ENCODE data around the gene TECTB.

TECTB gene

GRCh38 chr10:112313234-112313633 lies 30.0 kb downstream of the TECTB start:
- no peak for DNase-seq

GRCh38 chr10:112313911-112314310 lies 30.7 kb downstream of the TECTB start:
- DNase-seq, result no peak

DNA sequence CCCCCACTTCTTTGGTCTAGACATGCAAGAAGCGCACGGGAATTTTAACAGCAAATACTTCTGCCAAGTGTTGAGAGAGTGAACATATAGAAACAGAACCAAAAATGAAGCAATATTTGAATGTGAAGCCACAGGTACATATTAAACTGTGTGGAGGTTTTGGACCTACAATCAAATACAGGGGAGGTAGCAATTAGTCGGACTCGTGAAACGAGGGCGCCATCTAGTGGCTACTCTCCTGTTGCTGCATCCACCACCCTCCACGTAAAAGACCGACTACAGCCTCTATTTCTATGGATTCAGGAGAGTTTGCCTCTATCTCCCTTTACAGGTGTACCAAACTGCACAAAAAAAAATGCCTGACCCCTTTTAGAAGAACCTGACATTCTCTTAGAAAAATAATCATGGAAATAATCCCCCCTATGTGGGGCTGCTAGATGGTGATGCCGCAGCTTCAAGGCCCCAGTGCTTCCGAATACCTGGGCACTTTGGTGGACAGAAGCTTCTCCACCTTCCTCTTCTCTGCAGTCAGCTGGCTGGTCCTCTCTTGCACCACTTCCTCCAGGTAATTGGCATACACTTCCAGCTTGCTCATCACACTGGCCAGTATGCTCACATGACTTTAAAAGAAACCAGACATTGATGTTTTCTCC lies 31.7 kb downstream of the TECTB start:
- DNase-seq, result peak; percentile 76

DNA sequence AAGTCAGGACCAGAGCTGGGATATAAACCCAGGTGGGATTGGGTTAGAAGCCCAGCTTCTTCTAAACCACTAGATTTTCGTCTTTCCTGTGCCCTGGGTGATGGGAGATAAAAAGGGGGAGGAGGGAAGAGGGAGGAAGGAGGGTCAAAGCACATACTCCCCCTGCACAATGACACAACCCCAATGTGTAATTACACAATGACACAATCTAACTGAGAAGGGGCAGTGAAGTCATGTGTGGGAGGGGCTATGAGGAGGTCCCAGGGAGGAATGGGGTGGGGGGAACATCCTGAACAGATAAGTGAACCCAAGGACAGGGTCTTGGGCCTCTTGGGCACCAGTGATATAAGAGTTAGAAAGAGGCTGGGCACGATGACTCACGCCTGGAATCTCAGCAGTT lies 44.5 kb downstream of the TECTB start:
- DNase-seq, result no peak

GRCh38 chr10:112330162-112330561 lies 47.0 kb downstream of the TECTB start:
- no peak for DNase-seq

DNA sequence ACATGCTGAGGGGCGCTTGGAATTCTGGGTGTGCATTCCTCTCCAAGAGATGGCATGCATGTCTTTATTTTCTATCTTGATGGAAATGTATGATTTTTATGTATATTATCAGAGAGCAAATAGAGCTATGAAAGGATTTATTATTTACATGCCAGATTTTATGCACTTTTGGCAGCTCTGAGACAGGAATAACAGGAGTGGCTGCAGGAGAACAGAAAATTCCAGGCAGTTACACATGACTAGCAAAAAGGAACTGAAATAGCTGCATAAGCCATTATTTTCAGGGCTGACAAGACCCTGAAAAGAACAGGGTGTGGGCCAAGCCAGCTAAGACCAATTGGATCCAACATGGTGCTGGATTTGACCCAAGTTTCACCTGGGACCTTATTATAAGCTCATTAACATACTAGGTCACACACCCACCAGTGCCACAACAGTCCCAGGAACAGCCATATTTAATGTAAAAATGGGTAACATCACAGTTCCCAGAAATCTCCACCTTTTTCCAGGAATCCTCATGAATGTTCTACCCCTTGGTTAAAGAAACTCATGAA lies 47.5 kb downstream of the TECTB start:
- no peak for DNase-seq

GRCh38 chr10:112332022-112332421 lies 48.8 kb downstream of the TECTB start:
- DNase-seq, result no peak

DNA sequence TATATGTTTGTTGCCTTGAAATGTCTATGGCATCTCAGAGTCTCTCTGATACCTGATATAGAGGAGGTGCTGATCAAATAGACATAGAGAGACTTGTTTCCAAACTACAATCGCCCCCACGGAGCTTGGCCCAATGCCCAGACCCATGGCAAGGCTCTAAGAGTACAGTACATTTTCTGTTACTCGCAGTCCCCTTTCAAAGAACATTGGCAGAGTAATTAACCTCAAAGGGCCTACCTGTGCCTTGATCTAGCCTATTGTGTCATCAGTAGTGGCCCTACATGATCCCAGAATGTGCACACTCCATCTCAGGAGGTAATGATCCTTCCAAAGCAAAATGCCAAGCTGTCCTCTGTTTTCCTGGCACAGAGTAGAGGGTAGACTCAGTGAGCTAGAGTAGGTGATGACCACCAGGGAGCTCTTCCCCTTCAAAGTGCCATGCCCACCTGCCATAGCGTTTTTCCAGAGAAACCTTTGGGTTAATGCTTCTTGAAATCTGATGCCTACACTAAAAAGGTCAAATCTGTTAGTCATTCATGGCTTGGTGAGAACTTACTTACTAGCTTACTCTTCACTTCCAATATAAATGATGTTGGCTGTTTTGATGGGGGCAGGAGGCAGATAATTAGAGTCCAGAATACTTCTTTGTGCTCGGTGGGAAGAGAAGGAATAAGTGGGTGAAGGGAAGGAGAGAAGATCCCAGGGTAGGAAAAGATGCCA lies 49.5 kb downstream of the TECTB start:
- no peak for DNase-seq

DNA sequence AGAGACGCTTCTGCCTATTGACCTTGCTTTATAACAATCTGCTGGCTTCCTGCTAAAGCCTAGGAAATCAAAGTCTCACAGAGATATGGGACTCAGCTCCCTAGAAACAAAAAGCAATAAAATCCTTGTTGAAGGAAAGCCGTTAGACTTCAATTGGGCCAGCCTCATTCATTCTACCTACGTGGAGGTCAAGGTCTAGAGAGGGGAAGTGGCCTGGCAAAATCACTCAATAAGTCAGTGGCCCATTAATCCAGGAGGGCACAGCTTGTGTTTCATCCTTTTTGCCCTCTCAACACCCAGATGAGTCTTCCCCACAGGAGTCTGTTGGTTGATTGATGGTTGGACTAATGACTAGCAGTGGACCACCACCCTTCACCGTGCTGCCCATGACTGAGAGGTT lies 50.3 kb downstream of the TECTB start:
- DNase-seq, result no peak

GRCh38 chr10:112335111-112335867 lies 52.1 kb downstream of the TECTB start:
- DNase-seq, result no peak

- no peak for DNase-seq
These were observed 52.7 kb downstream of the TECTB start for GRCh38 chr10:112335868-112336265.

DNA sequence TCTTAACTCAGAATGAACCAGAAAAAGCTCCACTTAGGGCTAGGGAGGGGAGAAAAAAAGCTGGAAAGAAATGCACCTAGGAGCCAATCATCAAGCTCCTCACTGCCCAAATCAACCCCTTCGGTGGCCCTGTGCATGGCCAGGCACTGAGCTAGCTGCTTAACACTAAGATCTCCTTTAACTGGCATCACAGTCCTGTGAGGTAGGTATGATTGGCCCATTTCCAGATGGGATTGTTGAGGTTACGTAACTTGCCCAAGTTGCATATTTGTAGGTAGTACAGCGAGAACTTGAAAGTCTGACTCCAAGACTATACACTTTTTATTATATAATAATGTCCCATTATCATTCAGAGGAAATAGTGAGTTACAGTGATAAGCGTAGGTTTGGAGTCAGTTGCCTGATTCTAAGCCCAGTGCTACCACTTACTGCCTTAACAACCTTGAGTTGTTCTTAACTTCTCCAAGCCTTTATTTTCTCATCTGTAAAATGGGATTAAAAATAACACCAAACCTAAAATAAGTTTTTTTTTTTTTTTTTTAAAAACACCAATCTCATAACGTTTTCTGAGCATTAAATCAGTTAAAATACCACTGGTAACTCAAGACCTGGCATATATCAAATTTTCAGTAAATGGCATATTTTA lies 53.5 kb downstream of the TECTB start:
- no peak for DNase-seq

GRCh38 chr10:112338957-112339356 lies 55.8 kb downstream of the TECTB start:
- no peak for DNase-seq

DNA sequence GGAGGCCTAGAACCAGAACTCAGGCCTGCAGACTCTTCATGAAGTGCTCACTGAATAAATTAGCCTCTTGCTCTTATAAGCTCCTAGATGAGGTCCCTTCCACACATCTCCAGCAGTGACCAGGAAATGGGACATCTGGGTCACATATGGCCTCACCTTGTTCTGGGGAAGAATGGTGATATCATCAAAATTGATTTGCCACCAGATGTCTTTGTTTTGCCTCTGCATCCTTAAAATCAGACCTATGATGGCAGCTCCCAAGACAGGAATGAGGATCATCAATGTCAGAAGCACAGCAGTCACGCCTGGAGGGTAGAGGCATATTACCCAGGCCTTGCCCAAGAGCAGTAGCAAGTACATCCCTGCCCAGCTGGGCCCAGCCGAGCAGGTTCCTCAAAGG lies 57.4 kb downstream of the TECTB start:
- no peak for DNase-seq

- DNase-seq, result no peak
These were observed 60.0 kb downstream of the TECTB start for GRCh38 chr10:112343056-112343806.

DNA sequence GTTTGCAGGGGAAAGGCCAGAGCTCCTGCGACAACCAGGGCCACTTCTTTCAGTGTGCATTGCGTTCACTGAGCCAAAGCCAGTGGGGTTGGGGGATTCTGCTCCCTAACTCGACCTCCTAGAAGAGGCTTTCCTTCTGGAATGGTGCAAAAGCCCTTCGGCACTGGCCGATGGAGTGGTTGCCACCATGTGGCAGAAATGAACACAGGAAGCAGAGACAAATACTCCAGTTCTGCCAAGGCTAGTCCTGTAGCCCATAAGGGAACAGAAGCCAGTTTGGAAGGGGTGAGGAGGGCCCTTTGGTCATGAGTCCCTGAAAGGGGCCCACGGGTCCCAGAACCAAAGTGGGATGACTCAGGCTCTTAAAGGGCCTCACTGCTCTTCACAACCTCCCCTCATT lies 61.1 kb downstream of the TECTB start:
- DNase-seq, result no peak

- DNase-seq, result no peak
These were observed 62.0 kb downstream of the TECTB start for GRCh38 chr10:112345202-112345601.

GRCh38 chr10:112345743-112346142 lies 62.5 kb downstream of the TECTB start:
- DNase-seq, result no peak

DNA sequence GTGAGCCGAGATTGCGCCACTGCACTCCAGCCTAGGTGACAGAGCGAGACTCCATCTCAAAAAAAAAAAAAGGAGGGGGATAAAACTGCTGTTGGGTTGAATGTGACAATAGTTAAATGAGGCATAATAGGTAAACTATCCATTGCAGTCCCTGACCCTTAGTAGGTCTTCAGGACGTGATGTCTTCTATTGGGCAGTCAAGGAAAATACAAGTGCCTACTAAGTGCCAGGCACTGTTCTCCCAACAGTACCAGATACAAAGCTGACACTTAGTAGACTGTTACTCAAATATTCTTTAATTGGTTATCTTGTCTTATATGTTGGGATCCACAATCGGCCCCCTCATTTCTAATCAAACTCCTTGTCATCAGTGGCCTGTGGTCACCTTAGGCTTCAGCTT lies 63.6 kb downstream of the TECTB start:
- DNase-seq, result no peak

- no peak for DNase-seq
These were observed 64.8 kb downstream of the TECTB start for GRCh38 chr10:112347709-112348671.

- DNase-seq, result no peak
These were observed 65.6 kb downstream of the TECTB start for GRCh38 chr10:112348759-112349158.

Measured in activated CD4-positive, alpha-beta T cell treated with anti-CD3 and anti-CD28 coated beads, Interleukin-2, amount 50 U/mL, for 16 hours (primary cell).